Left lobe of liver (tissue), 2 donors: ENCODE results near the gene LCN12. TPM values are rescaled to one million over a fixed set of nuclear protein-coding genes. Genes with fewer than 3 reads are reported as not detected.
"Not testable (repeated sequence)": the region's sequence is repeated elsewhere in the genome, so short reads cannot be mapped to it uniquely, and the experiment has no call there.

Experiments used
- ATAC-seq: fragments of 200-7000 bp; cut with Tn5 transposase; one replicate; pipeline ENCODE4 v1.9.1; 2020; ENCODE audit warnings: mild to moderate bottlenecking, moderate library complexity
- DNase-seq: peaks from one replicate; pipeline ENCODE4 v3.0.0-alpha.2; 2020; ENCODE audit warnings: low spot score
- total RNA-seq: library from RNA; stranded (reverse); gene quantifications from one replicate; pipeline ENCODE4 v1.2.1, GENCODE V29; 2021
- donor health status: DM: no; HTN: no; CAD: no; lungs with moderate emphysema.
- donor health status: DM: no; HTN: yes; CAD: no.

The LCN12 gene
- total RNA-seq, 1 donor from 2014 or later: 30.3 TPM

DNA sequence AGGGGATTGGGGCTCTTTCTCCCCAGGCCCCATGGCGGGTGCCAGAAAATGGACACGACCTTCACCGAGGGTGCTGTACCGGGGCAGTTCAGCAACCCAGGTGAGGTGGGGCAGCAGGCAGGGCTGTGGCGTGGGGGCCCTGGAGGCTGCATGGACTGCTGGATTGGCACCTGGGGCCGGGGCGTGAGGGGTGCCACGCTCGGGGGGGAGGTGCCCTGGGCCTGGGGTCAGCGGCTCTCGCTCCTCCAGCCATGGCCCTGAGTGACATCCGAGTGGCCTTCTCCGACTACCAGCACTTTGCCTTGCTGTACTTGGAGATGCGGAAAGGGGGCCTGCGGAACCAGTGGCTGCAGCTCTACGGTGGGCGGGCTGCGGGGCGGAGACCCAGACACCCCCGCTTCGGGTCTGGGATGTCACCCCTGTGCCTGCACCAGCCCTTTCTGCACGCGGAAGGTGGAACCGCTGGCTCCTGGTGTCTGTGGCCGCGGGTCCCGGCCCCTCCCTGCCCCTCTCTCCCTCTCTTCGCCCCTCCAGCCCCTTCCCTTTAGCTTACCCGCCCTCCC lies 32.5 kb downstream of the LCN12 start:
- ATAC-seq (no peak), DNase-seq (no peak)

DNA sequence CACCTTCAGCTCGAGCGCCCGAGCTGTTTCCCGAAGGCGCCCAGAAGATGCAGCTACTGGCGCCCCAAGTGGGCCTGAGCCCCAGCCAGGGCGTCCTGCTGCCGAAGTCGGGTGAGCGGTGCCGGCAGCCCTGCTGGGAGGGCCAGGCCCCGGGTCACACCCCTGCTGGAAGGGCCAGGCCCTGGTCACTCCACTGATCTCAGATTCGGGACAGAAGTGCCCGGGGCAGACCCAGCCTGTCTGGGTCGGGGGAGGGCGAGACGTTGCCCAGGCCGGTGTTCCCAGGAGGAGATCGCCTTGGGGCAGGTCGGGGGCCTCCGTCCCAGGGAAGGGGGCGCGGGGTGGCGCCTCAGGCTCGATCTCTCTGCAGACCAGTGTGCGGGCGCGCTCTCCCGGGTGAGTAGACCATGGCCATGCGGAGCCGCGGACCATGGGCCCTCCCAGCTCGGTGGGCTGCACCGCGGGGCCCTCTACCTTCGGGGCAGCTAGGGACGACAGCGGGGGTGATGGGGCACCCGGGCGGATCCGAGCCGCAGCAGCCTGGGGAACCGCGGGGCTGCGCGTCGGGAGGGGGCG lies 33.0 kb downstream of the LCN12 start:
- DNase-seq (no peak), ATAC-seq (peak; percentile 18)

DNA sequence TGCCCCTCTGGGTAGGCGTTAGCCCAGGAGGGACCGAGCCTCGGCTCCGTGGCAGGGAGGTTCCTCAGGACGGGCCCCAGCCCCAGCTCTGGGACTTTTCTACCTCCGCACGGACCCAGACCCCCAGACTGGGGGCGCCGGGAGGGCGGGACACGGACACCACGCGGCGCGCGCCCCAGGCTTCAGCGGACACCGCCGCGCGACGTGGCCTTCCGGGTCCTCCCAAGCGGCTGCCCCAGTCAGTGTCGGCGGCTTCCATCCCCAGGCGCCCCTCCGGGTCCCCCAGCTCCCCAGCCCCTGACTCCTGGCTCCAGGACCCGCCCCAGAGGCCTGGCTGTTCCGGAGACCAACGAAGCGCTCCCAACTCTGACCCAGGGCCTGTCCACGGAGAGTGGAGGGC lies 33.8 kb downstream of the LCN12 start:
- DNase-seq (no peak), ATAC-seq (no peak)

DNA sequence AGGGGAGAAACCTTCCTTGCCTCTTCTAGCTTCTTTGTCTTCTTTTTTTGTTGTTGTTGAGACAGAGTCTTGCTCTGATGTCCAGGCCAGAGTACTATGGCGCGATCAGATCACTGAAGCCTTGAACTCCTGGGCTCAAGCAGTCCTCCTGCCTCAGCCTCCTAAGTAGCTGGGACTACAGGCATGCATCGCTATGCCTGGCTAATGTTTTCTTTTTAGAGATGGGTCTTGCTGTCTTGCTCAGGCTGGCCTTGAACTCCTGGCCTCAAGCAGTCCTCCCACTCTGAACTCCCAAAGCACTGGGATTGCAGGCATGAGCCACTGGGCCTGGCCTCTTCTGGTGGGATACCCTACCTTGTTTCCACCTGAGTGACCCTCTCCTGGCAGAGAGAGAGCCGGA lies 36.8 kb downstream of the LCN12 start:
- ATAC-seq: no peak
- no peak for DNase-seq

DNA sequence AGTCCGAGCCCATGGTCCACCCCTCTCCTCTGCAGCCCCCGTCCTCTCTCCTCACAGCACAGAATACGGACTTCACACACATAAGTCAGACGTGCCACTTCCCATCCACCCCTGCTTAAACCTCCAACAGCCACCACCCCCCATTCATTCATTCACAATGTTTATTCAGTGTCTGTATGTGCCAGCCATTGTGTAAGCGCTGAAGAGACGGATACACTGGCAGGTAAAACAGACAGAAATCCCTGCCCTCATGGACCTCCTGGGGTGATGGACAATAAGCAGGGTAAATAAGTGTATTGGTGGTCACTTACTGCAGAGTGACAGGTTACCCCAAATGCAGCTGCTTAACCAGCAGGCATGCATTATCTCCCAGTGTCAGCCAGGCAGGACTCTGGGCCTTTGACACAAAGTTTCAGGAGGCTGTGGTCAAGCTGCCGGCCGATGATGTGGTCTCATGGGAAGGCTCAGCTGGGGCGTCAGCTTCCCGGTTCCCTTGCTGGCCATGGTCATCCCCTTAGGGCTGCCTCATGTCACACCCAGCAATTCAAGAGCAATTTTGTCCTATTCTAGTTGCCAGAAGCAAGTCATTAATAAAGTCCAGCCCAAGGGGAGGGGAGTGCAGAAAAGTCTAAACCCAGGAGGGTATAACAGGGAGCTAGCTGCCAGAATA lies 38.3 kb downstream of the LCN12 start:
- ATAC-seq: no peak
- no peak for DNase-seq

DNA sequence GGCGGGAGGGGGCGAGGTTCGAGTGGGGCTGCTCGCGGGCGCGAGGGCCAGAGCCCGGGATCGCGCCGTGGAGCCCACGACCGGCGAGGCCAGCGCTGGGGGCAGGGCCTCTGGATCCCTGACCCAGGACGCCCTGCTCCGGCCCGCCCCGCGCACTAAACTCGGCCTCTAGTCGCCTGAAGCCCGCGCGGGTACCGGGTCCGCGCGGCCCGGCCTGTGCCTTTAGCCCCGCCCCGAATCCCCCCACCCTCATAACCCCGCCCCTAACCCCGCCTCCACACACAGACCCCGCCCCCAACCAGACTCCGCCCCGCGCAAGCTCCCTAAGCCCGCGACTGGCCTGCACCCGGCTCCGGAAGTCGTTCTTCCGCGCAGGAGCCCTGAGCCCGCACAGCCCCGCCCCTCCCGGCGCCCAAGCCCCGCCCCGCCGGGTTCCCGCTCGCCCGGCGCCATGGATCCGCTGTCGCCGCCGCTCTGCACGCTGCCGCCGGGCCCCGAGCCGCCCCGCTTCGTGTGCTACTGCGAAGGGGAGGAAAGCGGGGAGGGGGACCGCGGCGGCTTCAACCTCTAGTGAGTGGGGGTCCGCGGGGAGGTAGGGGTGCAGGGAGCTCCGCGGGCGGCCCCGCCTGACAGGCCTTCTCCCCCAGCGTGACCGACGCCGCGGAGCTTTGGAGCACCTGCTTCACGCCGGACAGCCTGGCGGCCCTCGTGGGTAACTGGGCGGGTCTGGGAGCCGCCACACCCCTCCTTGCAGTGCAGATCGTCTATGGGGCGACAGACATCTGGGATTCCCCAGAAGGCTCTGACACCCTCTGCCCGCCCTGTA lies 40.1 kb downstream of the LCN12 start, which contains the start of gene PAXX:
Gene PAXX (plus strand): TSS at position 430 of the 826 bp plus-strand sequence. CDS start 22 bp downstream, at position 452.
- ATAC-seq (peak; percentile 93), DNase-seq (peak; percentile 93)

DNA sequence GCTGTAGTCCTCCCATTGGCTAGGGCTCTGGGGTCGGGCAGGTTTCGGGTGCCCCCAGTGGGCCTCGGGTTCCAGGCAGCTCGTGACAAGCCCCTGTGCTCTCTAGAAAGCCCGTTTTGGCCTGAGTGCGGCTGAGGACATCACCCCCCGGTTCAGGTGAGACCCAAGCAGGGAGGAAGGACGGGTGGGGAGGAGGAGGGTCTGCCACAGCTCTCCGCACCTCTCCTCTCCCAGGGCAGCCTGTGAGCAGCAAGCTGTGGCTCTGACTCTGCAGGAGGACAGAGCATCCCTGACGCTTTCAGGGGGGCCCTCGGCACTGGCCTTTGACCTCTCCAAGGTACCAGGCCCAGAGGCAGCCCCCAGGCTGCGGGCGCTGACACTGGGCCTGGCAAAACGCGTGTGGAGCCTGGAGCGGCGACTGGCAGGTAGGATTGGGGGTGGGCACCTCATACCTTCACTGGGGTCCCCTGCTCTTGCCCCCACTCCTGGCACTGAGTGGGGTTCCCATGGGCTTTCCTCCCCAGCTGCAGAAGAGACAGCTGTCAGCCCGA lies 40.8 kb downstream of the LCN12 start:
- DNase-seq: no peak

DNA sequence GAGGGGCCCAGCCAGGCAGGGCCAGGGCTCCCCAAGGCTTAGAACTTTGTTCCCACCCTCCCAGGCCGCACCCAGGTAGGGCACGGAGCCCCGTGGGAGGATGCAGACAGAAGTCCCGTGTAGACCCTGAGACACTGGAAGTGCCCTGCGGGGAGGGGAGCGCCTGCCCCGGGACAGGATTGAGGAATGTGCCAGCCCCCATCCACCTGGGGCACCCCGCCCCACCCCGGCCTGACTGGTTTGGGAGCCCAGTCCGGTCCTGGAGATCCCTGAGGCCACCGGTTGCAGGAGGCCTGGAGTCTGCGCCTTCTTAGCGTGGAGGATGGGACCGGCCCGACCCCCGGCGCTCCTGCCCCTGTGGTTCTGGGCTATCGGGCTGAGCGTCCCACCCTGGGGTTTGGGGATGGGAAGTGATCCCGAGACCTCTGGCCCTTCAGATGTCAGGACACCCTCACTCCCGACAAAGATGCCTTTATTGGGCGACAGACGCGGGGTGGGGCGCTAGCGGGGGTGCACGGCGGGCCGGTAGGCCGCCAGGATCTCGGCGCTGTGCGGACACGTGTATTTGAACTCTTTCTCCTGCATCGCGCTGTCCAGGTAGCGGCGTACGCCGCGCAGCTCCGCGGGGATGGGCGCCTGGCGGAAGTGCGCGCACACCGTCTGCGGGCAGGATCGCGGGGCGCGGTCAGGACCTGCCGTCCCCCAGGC lies 42.3 kb downstream of the LCN12 start:
- DNase-seq: no peak

More for the DNA sequence above, 40.8 kb downstream of the LCN12 start:
- no peak for ATAC-seq

DNA sequence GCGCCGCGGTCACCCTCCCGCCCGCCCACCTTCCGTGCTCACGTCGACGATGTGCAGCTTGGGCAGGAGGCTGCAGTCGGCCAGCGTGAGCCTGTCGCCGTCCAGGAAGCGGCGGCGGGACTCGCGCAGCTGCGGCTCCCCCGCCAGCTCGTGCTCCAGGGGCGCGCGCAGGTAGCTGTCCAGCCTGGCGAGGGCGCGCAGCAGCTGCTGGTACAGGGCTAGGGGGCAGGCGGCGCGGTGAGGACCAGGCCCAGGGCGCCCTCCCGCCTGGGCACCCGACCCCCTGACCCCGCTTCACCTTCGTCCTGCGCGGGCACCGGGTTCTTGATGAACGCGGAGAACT lies 42.8 kb downstream of the LCN12 start:
- DNase-seq: no peak
- no peak for ATAC-seq

More for the DNA sequence above, 42.3 kb downstream of the LCN12 start:
- no peak for ATAC-seq

DNA sequence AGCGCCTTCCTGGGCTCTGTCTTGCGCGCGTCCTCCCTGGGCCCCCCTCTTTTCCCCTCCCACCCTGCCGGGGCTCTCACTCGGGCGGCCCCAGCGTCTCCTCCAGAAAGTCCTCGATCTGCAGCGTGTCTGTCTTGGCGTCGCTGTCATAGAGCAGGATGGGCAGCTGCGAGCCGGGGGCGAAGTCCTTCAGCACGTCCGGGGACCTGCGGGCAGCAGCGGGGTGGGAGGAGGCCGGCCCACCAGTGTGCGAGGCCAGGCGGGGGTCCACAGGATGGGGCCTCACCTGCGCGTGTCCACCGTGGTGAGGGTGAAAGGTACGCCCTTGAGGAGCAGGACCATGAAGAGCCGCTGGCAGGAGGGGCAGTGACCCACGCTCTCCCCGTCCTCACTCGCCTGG lies 43.3 kb downstream of the LCN12 start:
- DNase-seq (no peak), ATAC-seq (no peak)

DNA sequence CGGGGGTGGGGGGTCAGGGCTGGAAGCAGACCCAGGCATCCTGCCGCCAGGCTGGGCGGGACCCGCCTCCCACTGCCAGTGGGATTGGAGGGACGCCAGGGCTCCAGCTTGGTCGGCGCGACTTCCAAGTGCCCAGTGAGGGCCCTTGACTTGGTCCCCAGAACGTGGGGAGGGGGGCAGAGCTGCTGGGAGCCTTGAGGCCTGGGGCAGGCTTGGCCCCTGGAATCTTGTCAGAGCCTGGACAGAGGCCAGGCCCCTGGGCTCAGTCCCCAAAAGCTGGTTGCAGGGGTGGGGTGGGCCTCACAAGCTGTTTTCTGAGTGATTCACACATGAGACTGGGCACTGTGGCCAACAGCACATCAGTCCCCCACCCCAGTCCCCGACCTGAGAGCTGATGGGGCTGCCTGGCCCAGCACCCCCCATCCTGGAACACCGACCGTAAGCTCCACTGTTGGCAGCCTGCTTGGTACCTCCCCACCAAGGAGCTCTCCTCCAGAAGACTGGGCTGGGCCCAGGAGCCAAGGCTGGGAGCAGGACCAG lies 43.8 kb downstream of the LCN12 start:
- ATAC-seq (no peak), DNase-seq (no peak)

DNA sequence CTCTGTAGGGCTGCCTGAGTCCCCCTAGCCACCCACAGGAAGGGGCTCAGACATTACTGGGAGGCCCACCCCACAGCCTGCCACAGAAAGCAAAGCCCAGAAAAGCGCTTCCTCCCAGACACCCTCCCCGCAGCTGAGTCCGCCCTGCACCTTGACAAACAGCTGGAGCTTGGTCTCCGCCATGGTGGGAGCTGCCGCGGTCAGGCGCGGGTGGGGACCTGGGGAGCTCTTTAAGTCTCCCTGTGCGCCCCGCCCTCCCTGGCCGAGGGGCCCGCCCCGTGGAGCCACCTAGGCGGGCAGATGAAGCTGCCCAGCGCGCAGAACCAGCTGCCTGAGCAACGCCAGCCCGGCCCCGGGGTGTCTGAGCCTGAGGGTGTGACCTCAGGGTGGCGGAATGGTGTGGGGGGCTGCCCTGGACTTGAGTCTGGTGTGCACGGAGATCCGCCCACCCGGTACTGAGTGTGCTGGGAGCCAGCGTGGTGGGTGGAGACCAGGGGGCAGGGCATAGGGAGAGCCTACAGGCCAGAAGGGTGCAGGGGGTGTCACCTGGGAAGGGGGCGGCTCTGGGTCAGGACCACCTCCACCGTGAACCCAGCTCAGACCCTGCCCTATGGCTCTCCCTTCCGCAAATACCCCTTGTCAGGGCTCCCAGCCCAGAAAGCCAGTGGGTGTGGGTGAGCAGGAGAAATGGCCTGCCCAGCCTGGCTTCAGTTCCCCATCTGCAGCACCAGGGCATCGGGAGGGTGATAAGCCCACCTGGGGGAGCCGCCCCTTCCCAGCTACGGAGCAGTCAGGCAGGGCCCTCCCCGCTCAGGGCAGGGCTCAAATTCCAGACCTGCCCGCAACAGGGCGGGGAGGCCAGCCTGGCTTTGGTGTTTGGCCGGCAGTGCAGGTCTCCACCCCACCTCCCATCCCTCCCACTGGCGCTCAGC lies 44.6 kb downstream of the LCN12 start, which contains the start of gene CLIC3:
Gene CLIC3 (minus strand): TSS at position 208 of the 932 bp plus-strand sequence. CDS start 25 bp downstream, at position 183.
- DNase-seq (no peak), ATAC-seq (peak; percentile 31)

DNA sequence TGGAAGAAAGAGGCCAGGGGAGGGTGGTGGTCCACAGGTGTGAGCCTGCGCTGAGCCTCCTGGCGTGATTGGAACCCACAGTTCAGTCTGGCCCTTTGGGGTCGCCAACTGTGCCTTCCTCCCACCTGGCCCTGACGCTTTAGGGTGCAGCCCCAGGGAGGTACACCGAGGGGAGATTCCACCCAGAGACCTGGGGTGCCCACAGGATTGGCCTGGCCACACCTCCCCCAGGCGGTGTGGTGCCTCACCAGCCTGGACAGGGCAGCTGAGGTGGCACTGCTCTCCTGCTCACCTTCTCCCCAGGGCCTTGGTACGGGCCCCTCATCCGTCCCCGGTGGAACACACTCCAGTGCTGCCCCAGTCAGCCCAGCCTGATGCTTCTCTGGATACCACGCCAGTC lies 45.3 kb downstream of the LCN12 start:
- DNase-seq (no peak), ATAC-seq (no peak)

DNA sequence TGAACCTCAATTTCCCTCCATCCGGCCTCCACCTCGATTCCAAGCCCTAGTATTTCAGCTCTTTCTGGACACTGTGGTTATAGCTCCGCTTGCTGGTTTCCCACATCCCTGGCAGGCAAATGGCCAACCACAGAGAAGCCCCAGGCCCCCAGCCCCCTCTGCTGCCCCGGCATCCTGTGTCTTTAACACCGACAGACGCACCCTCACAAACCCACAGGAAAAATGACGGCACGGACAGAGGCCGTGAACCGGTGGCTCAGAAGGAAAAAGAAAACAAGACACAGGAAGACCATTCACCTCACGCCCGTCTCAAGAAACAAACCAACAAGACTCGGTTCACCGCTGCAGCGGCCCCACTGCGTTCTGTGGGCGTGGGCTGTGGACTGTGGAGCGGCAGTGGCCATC lies 45.8 kb downstream of the LCN12 start:
- ATAC-seq (no peak), DNase-seq (no peak)

DNA sequence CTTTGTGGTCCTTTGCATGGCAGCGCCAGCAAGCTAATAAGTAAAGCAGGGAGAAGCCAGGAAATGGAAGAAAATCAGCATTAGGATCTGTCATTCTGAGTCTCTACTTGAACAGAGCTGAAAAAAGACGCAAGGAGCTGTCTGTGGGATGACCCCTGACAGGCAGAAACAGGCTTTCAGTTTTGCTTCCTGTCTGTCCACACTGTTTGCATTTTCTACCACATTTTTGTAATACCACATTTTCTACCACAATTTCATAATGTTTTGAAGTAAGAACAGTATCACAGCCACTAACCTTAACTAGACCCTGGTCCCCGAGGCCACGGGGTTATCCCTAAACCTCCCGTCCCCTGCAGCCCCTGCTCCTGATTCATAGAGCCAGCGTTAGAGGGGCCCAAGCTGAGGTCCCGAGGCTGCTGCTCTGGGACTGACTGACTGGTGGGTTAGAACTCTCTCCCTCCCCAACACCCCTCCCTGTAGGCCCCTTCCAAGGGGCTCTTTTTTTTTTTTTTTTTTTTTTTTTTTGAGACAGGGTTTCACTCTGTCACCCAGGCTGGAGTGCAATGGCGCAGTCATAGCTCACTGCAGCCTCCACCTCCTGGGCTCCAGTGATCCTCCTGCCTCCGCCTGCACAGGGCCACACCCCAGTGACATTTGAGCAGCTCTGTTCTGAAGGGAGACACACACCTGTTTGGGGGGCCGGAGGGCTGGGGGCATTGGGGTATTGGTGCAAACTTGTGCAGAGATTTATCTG lies 48.3 kb downstream of the LCN12 start:
- no peak for ATAC-seq
- no peak for DNase-seq

DNA sequence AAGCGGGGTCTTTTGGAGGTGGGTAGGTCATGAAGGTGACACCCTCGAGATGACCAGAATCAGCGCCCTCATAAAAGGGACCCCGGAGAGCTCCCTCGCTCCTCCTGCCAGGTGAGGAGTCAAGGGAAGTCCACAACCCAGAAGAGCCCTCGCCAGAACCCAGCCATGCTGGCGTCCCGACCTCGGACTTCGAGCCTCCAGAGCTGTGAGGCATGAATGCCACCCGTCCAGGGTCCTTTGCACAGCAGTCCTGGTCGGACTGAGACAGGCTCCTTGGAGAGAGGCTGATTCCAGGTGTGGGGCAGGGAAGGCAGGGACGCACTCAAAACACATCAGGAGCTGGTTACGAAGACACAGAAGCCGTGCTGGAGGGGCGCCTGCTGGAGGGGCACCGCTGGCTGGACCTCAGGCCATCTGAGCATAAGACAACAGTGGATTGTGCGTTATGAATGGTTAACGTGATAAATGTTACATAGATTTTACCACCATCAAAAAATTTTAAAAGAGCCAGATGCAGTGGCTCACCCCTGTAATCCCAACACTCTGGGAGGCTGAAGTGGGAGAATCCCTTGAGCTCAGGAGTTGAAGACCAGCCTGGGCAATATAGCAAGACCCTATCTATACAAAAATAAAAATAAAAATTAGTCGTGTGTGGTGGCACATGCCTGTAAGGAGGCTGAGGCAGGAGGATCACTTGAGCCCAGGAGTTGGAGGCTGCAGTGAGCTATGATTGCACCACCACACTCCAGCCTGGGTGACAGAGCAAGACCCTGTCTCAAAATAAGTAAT lies 50.0 kb downstream of the LCN12 start:
- ATAC-seq (peak; percentile 72), DNase-seq (no peak)

DNA sequence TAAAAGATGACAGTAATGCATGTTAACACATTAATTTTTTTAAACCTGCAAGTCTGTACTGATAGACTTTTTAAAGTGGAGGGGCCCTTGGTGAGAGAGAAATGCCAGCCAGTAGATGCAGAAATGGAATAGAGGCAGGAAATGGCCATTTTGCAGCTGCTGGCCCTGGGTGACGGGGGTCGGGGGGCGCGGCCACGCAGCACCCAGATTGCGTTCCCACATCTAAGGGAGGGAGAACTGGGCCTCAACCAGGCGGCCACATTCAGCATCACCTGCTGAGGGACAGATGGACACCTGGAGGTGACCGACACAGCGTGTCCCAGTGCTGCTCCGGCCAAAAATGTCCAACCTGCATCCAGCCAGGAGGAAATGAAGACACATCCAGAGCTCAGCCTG lies 50.6 kb downstream of the LCN12 start:
- ATAC-seq: no peak
- no peak for DNase-seq

DNA sequence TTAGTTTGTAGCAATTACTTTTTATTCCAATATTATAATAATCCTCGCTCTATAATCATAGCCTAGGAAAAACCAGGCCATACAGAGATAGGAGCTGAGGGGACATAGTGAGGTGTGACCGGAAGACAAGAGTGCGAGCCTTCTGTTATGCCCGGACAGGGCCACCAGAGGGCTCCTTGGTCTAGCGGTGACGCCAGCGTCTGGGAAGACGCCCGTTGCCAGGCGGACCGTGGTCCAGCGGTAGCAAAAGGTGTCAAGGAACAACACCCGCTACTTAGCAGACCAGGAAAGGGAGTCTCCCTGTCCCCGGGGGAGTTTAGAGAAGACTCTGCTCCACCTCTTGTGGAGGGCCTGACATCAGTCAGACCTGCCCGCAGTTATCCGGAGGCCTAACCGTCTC lies 52.2 kb downstream of the LCN12 start:
- DNase-seq, ATAC-seq: not testable (repeated sequence)
